Measurements from ENCODE around the gene SLC6A9.

The SLC6A9 gene

DNA sequence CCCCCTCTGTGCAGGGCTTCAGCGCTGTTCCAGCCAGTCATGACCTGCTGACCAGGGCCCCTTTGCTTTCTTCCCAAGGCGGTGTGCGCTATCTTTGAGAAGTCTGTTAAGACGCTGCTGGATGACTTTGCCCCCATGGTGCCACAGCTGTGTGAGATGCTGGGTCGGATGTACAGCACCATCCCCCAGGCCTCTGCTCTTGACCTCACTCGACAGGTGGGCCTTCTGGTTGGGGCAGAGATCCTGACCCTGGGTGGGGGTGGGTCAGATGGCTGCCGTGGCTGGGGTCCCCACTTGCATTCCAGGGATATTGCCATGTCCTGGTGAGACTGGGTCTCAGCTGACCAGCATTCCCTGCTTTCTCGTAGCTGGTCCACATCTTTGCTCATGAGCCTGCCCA lies 70.5 kb downstream of the SLC6A9 start:
- no peak overlapping the region for H3K9ac ChIP-seq (ENCODE audit: low read length)
- no peak overlapping the region for H3K4me3 ChIP-seq (ENCODE audit: low read length)
- no peaks in the 10 kb centered on the region for H3K9me3 ChIP-seq (ENCODE audit: control insufficient read depth, low read length)
- peaks cover 87% of the 10 kb centered on the region for H3K36me3 ChIP-seq (ENCODE audit: control insufficient read depth, insufficient read depth, low read length, severe bottlenecking)
- no peaks in the 10 kb centered on the region for H3K4me1 ChIP-seq (ENCODE audit: control insufficient read depth, insufficient read depth, low read length)
- DNase-seq (ENCODE audit: low read depth), result no peak
- no peaks in the 10 kb centered on the region for H3K27me3 ChIP-seq (replicated peaks; ENCODE audit: control insufficient read depth, insufficient read depth, low read length)

DNA sequence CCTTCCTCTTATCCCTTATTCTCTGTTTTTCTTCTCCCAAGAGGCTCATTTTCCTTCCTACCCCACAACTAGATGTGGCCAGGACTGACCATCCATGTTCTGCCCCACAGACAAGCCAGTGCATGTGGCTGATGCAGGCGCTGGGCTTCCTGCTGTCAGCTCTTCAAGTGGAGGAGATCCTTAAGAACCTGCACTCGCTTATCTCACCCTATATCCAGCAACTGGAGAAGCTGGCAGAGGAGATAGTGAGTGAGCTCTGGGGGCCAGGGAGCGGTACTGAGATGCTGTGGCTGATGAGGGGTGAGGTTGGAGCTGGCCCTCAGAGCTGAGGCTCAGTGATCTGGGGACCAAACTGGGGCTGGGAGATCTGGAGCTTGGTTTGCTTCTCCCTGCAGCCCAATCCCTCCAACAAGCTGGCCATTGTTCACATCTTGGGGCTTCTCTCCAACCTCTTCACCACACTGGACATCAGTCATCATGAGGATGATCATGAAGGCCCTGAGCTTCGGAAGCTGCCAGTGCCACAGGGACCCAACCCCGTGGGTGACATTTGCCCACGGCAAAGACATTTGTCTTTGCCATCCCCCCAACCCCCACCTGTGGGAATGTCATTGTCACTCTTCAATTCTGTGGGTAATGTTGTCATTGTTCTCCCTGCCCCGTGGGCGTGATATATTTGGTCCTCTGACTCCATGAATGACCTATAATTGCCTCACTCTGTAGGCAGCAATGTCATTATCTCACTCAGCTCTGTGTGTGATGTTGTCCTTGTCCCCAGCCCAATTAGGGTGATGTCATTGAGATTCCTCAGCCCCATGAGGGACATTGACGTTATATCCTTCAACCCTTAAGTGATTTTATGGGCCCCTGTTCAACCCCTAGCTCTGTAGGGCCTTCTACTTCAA lies 72.7 kb downstream of the SLC6A9 start:
- Histone ChIP-seq H3K4me3 (ENCODE audit: low read length) (no peak overlapping the region), H3K4me1 (ENCODE audit: control insufficient read depth, insufficient read depth, low read length) (no peaks in the 10 kb centered on the region), H3K36me3 (ENCODE audit: control insufficient read depth, insufficient read depth, low read length, severe bottlenecking) (peaks cover 72% of the 10 kb centered on the region), H3K9ac (ENCODE audit: low read length) (no peak overlapping the region), H3K9me3 (ENCODE audit: control insufficient read depth, low read length) (no peaks in the 10 kb centered on the region), H3K27me3 (replicated peaks; ENCODE audit: control insufficient read depth, insufficient read depth, low read length) (no peaks in the 10 kb centered on the region)
- no peak for DNase-seq (ENCODE audit: low read depth)

DNA sequence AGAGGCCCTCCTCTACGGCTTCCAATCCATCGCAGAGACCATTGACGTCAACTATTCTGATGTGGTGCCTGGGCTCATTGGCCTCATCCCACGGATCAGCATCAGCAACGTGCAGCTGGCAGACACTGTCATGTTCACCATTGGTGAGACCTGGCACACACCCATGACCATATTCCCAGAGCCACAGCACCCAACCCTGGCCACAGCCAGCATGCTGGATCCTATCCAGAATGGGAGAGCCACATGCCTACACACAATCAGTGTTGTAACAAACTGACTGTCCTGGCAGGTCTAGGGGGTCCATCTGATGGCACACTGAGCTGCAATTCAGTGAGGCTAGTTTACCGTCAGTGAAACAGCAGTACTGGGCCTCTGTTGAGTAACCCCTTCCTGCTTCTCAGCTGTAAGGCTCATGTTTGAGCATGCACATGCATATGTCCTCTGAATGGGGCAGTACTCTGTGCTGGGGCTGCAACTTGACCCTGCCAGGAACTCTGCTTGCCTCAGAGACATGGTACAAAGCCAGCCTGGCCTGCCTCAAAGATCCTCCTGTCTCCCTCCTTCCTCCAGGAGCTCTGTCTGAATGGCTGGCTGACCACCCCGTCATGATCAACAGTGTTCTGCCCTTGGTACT lies 73.7 kb downstream of the SLC6A9 start:
- no peak overlapping the region for H3K9ac ChIP-seq (ENCODE audit: low read length)
- H3K9me3 ChIP-seq (ENCODE audit: control insufficient read depth, low read length), result no peaks in the 10 kb centered on the region
- H3K27me3 ChIP-seq (replicated peaks; ENCODE audit: control insufficient read depth, insufficient read depth, low read length), result no peaks in the 10 kb centered on the region
- no peak for DNase-seq (ENCODE audit: low read depth)
- peaks cover 64% of the 10 kb centered on the region for H3K36me3 ChIP-seq (ENCODE audit: control insufficient read depth, insufficient read depth, low read length, severe bottlenecking)
- H3K4me1 ChIP-seq (ENCODE audit: control insufficient read depth, insufficient read depth, low read length), result no peaks in the 10 kb centered on the region
- H3K4me3 ChIP-seq (ENCODE audit: low read length), result no peak overlapping the region

DNA sequence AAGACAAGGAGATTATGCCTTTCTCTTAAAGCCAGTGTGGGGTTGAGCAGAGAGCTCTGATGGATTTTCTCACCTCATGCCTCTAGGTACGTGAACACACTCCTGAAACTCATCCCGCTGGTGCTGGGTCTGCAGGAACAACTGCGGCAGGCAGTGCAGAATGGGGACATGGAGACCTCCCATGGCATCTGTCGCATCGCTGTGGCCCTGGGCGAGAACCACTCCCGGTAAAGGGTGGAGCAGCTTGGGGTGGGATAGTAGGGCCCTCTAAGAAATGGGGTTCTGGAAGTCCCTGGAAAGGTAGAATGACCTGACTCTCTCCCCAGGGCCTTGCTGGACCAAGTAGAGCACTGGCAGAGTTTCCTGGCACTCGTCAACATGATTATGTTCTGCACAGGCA lies 75.0 kb downstream of the SLC6A9 start:
- Histone ChIP-seq H3K4me1 (ENCODE audit: control insufficient read depth, insufficient read depth, low read length) (peaks cover 7% of the 10 kb centered on the region), H3K9me3 (ENCODE audit: control insufficient read depth, low read length) (no peaks in the 10 kb centered on the region), H3K27me3 (replicated peaks; ENCODE audit: control insufficient read depth, insufficient read depth, low read length) (no peaks in the 10 kb centered on the region), H3K4me3 (ENCODE audit: low read length) (no peak overlapping the region), H3K36me3 (ENCODE audit: control insufficient read depth, insufficient read depth, low read length, severe bottlenecking) (peaks cover 51% of the 10 kb centered on the region), H3K9ac (ENCODE audit: low read length) (no peak overlapping the region)
- no peak for DNase-seq (ENCODE audit: low read depth)

DNA sequence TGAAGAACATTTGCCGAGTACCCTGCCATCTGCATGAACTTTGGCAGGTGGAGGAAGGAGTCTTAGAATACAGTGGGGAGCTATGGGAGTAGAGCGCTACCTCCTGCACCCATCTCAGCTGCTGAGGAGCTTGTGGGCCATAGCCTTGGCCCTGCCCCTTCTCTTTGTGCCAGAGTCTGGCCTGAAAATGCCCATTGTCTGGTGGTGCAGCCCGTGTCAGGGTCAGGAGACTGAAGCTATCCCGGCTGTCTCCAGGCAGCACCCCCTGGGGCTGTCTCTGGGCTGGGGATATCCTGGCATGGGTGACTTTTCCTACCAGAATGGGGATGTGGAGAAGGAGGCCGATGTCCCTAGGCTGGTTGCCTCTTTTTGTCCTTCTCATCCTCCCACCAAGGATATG lies 77.2 kb downstream of the SLC6A9 start:
- H3K9ac ChIP-seq (ENCODE audit: low read length), result no peak overlapping the region
- no peak for DNase-seq (ENCODE audit: low read depth)
- peaks cover 43% of the 10 kb centered on the region for H3K36me3 ChIP-seq (ENCODE audit: control insufficient read depth, insufficient read depth, low read length, severe bottlenecking)
- H3K9me3 ChIP-seq (ENCODE audit: control insufficient read depth, low read length), result no peaks in the 10 kb centered on the region
- no peak overlapping the region for H3K4me3 ChIP-seq (ENCODE audit: low read length)
- H3K4me1 ChIP-seq (ENCODE audit: control insufficient read depth, insufficient read depth, low read length), result peaks cover 7% of the 10 kb centered on the region
- H3K27me3 ChIP-seq (replicated peaks; ENCODE audit: control insufficient read depth, insufficient read depth, low read length), result no peaks in the 10 kb centered on the region

DNA sequence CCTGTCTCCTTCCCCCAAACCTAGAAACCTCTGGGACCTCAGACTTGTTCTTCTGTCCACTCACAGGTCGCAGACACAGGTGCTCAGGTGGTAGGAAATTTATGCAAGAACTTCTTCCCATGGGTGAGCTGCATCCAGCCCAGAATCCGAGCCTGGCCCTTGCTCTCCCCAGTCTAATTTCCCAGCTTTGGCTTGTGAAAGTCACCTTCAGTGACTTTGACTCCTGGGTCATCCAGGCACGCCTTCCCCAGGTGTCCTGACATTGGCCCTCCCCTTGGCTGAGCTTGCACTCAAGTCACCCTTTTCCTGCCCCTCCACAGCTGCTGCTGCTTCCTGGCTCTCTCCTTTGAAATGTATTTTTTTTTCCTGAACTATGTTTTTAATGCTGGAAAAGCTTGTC lies 77.9 kb downstream of the SLC6A9 start:
- Histone ChIP-seq H3K36me3 (ENCODE audit: control insufficient read depth, insufficient read depth, low read length, severe bottlenecking) (peaks cover 36% of the 10 kb centered on the region), H3K4me1 (ENCODE audit: control insufficient read depth, insufficient read depth, low read length) (peaks cover 12% of the 10 kb centered on the region), H3K9me3 (ENCODE audit: control insufficient read depth, low read length) (no peaks in the 10 kb centered on the region), H3K9ac (ENCODE audit: low read length) (no peak overlapping the region), H3K4me3 (ENCODE audit: low read length) (no peak overlapping the region), H3K27me3 (replicated peaks; ENCODE audit: control insufficient read depth, insufficient read depth, low read length) (no peaks in the 10 kb centered on the region)
- DNase-seq (ENCODE audit: low read depth), result no peak

DNA sequence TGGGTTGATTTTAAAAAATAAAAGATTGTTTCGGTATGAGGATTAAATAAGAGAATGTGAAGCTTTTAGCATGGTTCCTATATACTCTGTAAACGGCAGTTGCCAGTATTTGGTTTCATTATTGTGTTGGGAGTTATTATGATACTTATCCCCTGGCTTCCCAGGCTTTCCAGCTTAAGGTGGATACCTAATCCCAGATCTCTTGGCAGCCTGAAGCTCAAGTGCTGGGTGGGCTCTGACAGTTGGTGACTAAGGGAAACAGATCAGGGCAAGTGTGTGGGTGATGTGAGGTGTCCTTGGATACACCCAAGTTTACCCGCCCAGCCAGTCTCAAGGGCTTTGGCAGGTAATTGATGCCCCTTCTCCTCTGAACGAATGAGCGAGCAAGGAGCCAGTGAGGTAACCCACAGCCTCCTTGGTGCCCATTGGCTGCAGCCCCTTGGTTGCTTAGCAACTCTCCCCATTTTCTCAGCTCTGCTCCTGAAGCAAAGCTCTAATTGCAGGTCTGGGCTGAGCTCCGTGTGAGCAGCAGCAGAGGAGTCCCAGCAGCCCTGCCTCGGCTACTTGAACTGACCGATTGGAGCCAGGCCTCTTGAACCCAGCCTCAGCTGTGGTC lies 78.4 kb downstream of the SLC6A9 start:
- H3K9ac ChIP-seq (ENCODE audit: low read length), result no peak overlapping the region
- DNase-seq (ENCODE audit: low read depth), result no peak
- H3K36me3 ChIP-seq (ENCODE audit: control insufficient read depth, insufficient read depth, low read length, severe bottlenecking), result peaks cover 31% of the 10 kb centered on the region
- no peaks in the 10 kb centered on the region for H3K27me3 ChIP-seq (replicated peaks; ENCODE audit: control insufficient read depth, insufficient read depth, low read length)
- H3K9me3 ChIP-seq (ENCODE audit: control insufficient read depth, low read length), result no peaks in the 10 kb centered on the region
- no peak overlapping the region for H3K4me3 ChIP-seq (ENCODE audit: low read length)
- peaks cover 17% of the 10 kb centered on the region for H3K4me1 ChIP-seq (ENCODE audit: control insufficient read depth, insufficient read depth, low read length)

DNA sequence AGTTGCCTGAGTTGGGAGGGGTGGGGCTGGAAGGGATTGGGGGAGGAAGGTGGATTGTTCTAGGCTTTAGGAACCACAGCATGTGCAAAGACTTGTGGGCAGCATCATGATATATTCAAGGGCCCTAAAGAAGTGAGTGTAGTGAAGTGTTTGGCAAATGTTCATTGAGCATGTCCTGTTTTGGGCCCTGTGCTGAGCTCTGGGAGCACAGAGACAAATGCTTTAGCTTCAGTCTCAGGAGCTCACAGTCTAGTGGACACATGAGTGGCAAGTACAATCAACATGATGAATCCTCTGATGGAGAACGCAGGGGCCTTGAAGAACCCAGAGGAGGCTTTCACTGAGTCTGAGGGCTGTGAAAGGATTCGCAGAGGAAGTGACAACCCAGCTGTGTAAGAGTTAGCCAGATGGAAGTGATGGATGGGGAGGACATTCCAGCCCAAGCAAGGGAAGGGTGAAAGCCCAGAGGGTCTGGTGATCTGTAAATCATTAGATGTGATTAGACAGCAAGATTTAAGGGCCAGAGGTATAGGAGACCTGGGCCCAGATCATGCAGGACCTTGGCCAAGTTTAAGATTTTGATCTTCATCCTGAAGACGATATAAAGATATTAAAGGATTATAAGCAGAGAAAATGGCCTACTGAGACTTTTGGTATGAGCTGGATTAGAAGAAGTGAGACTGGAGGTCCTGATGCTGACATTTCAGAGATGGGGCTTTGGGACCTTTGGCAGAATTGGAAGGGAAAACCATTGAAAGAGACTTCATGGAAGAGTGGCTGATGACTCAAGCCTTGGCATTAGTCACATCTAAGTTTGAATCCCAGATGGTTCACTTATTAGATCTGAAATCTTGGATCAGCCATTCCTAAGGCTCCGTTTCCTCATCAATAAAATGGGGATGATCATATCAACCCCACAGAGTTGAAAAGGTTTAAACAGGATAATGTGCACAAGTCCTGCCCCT lies 80.0 kb downstream of the SLC6A9 start:
- DNase-seq (ENCODE audit: low read depth), result no peak
- Histone ChIP-seq H3K9ac (ENCODE audit: low read length) (no peak overlapping the region), H3K27me3 (replicated peaks; ENCODE audit: control insufficient read depth, insufficient read depth, low read length) (no peaks in the 10 kb centered on the region), H3K36me3 (ENCODE audit: control insufficient read depth, insufficient read depth, low read length, severe bottlenecking) (peaks cover 15% of the 10 kb centered on the region), H3K4me3 (ENCODE audit: low read length) (no peak overlapping the region), H3K4me1 (ENCODE audit: control insufficient read depth, insufficient read depth, low read length) (peaks cover 22% of the 10 kb centered on the region), H3K9me3 (ENCODE audit: control insufficient read depth, low read length) (no peaks in the 10 kb centered on the region)

DNA sequence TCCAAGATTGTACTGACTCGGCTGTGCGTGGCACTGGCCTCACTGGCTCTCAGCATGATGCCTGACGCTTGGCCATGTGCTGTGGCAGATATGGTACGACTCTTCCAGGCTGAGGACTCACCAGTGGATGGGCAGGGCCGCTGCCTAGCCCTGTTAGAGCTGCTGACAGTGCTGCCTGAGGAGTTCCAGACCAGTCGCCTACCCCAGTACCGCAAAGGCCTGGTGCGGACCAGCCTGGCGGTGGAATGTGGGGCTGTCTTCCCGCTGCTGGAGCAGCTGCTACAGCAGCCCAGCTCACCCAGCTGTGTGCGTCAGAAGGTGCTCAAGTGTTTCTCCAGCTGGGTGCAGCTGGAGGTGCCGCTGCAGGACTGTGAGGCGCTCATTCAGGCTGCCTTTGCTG lies 81.6 kb downstream of the SLC6A9 start:
- DNase-seq (ENCODE audit: low read depth), result no peak
- no peaks in the 10 kb centered on the region for H3K27me3 ChIP-seq (replicated peaks; ENCODE audit: control insufficient read depth, insufficient read depth, low read length)
- peaks cover 14% of the 10 kb centered on the region for H3K36me3 ChIP-seq (ENCODE audit: control insufficient read depth, insufficient read depth, low read length, severe bottlenecking)
- peaks cover 29% of the 10 kb centered on the region for H3K4me1 ChIP-seq (ENCODE audit: control insufficient read depth, insufficient read depth, low read length)
- no peak overlapping the region for H3K9ac ChIP-seq (ENCODE audit: low read length)
- no peaks in the 10 kb centered on the region for H3K9me3 ChIP-seq (ENCODE audit: control insufficient read depth, low read length)
- no peak overlapping the region for H3K4me3 ChIP-seq (ENCODE audit: low read length)

DNA sequence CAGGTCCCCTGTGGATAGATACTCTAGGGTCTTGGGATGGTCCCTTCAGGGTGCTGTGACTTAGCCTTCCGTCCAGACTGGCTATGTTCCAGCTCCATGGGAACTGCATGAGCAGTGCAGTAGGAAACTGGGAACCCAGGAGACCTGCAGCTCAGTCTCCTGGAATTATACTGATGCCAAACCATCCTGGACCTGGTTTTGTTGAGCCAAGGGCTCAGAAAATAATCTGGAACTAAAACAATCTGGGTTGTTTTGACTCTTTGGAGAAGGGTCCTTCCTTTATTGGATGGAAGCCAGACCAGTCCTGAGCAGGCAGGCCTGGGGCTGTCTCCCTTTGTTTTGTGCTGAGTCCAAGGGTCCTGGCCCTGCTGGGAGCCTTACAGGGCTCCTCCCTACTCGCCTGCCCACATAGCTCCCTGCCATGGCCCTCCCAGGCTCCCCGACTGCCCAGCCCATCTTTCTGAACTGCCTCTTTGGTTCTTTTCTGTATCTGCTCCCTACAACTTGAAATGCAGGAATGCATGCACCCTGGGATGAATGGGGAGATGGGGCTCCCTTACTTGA lies 83.3 kb downstream of the SLC6A9 start:
- H3K36me3 ChIP-seq (ENCODE audit: control insufficient read depth, insufficient read depth, low read length, severe bottlenecking), result peaks cover 14% of the 10 kb centered on the region
- H3K9me3 ChIP-seq (ENCODE audit: control insufficient read depth, low read length), result no peaks in the 10 kb centered on the region
- DNase-seq (ENCODE audit: low read depth), result no peak
- H3K4me3 ChIP-seq (ENCODE audit: low read length), result peak overlapping the region; percentile 98
- peaks cover 29% of the 10 kb centered on the region for H3K4me1 ChIP-seq (ENCODE audit: control insufficient read depth, insufficient read depth, low read length)
- no peaks in the 10 kb centered on the region for H3K27me3 ChIP-seq (replicated peaks; ENCODE audit: control insufficient read depth, insufficient read depth, low read length)
- H3K9ac ChIP-seq (ENCODE audit: low read length), result peak overlapping the region; percentile 100
